Measurements from ENCODE around the gene MAT2B.
A peak's percentile ranks its signal among the peaks of the same experiment; 100 is the strongest.

The MAT2B gene

GRCh38 chr5:163509291-163509951 is 4.0 kb downstream of the MAT2B start:
- H3K27me3 ChIP-seq (ENCODE audit: low read length), result no peaks in the 10 kb centered on the region
- H3K9me2 ChIP-seq (replicated peaks; ENCODE audit: insufficient read depth, low read length), result no peaks in the 10 kb centered on the region
- H4K20me1 ChIP-seq (ENCODE audit: low read depth, low read length), result peaks cover 22% of the 10 kb centered on the region
- H3K36me3 ChIP-seq (ENCODE audit: low read length), result peaks cover 17% of the 10 kb centered on the region; the same call in 1 of the 2 replicates
- peak overlapping the region; percentile 84 for H3K4me2 ChIP-seq (ENCODE audit: low read depth, low read length, poor library complexity, severe bottlenecking)
- no peak overlapping the region for H2AFZ ChIP-seq (ENCODE audit: low read depth, low read length, severe bottlenecking)
- no peaks in the 10 kb centered on the region for H3F3A ChIP-seq (ENCODE audit: insufficient read depth)
- no peak overlapping the region for H3K4me3 ChIP-seq (ENCODE audit: insufficient read depth, low read length, poor library complexity, severe bottlenecking)
- H3K27ac ChIP-seq (ENCODE audit: low read depth, low read length), result no peak overlapping the region
- peak overlapping the region; percentile 10; the same call in 1 of the 2 replicates for H3K9ac ChIP-seq (ENCODE audit: low read length)
- no peaks in the 10 kb centered on the region for H3K9me3 ChIP-seq (ENCODE audit: insufficient read depth, low read length)
- no peak for TF ChIP-seq EZH2phosphoT487 (conservative IDR thresholded peaks at IDR 0.05; ENCODE audit: low read length)
- TF ChIP-seq, protein P1, sequence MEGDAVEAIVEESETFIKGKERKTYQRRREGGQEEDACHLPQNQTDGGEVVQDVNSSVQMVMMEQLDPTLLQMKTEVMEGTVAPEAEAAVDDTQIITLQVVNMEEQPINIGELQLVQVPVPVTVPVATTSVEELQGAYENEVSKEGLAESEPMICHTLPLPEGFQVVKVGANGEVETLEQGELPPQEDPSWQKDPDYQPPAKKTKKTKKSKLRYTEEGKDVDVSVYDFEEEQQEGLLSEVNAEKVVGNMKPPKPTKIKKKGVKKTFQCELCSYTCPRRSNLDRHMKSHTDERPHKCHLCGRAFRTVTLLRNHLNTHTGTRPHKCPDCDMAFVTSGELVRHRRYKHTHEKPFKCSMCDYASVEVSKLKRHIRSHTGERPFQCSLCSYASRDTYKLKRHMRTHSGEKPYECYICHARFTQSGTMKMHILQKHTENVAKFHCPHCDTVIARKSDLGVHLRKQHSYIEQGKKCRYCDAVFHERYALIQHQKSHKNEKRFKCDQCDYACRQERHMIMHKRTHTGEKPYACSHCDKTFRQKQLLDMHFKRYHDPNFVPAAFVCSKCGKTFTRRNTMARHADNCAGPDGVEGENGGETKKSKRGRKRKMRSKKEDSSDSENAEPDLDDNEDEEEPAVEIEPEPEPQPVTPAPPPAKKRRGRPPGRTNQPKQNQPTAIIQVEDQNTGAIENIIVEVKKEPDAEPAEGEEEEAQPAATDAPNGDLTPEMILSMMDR (IDR thresholded peaks at IDR 0.05; ENCODE audit: insufficient read depth, low read length, poor library complexity, severe bottlenecking), result no peak
- H3K79me2 ChIP-seq (ENCODE audit: insufficient read depth, low read length), result peaks cover 74% of the 10 kb centered on the region

DNA sequence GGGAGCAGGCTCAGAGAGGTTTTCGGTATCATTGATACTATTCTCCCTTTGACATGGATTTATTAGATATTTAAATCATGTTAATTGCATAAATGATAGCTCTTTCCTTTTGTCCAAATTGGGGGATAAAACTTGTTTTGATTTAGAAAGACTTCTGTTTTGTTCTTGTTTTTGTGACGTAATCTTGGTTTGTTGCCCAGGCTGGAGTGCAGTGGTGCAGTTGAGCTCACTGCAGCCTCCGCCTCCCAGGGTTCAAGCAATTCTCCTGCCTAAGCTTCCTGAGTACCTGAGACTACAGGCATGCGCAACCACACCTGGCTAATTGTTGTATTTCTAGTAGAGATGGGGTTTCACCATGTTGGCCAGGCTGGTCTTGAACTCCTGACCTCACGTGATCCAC is 7.1 kb downstream of the MAT2B start:
- no peak overlapping the region for H2AFZ ChIP-seq (ENCODE audit: low read depth, low read length, severe bottlenecking)
- H3K27ac ChIP-seq (ENCODE audit: low read depth, low read length), result no peak overlapping the region
- no peaks in the 10 kb centered on the region; the same call in 1 of the 2 replicates for H3F3A ChIP-seq (ENCODE audit: insufficient read depth)
- no peaks in the 10 kb centered on the region for H3K27me3 ChIP-seq (ENCODE audit: low read length)
- no peak overlapping the region for H3K9ac ChIP-seq (ENCODE audit: low read length)
- H3K79me2 ChIP-seq (ENCODE audit: insufficient read depth, low read length), result peaks cover 56% of the 10 kb centered on the region
- no peak overlapping the region for H3K4me2 ChIP-seq (ENCODE audit: low read depth, low read length, poor library complexity, severe bottlenecking)
- peaks cover 42% of the 10 kb centered on the region; the same call in 1 of the 2 replicates for H3K36me3 ChIP-seq (ENCODE audit: low read length)
- H3K9me2 ChIP-seq (replicated peaks; ENCODE audit: insufficient read depth, low read length), result no peaks in the 10 kb centered on the region
- no peak overlapping the region for H3K4me3 ChIP-seq (ENCODE audit: insufficient read depth, low read length, poor library complexity, severe bottlenecking)
- H3K9me3 ChIP-seq (ENCODE audit: insufficient read depth, low read length), result no peaks in the 10 kb centered on the region
- TF ChIP-seq, protein P1 (IDR thresholded peaks at IDR 0.05; ENCODE audit: insufficient read depth, low read length, poor library complexity, severe bottlenecking), result no peak
- TF ChIP-seq EZH2phosphoT487 (conservative IDR thresholded peaks at IDR 0.05; ENCODE audit: low read length), result no peak
- H4K20me1 ChIP-seq (ENCODE audit: low read depth, low read length), result peaks cover 8% of the 10 kb centered on the region; the same call in 1 of the 2 replicates

DNA sequence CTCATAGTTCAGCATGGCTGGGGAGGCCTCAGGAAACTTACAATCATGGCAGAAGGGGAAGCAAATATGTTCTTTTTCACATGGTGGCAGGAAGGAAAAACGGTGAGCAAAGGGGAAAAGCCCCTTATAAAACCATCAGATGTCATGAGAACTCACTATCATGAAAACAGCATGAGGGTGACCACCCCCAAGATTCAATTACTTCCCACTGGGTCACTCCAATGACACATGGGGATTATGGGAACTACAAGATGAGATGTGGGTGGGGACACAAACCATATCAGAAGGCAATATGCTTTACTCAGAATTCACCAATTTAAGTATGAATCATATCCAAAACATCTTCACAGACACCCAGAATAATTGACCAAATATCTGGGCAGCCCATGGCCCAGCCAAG is 19.7 kb downstream of the MAT2B start:
- Histone ChIP-seq H3K27me3 (ENCODE audit: low read length) (no peaks in the 10 kb centered on the region), H3F3A (ENCODE audit: insufficient read depth) (no peaks in the 10 kb centered on the region), H3K4me2 (ENCODE audit: low read depth, low read length, poor library complexity, severe bottlenecking) (no peak overlapping the region), H3K9me2 (replicated peaks; ENCODE audit: insufficient read depth, low read length) (no peaks in the 10 kb centered on the region), H4K20me1 (ENCODE audit: low read depth, low read length) (no peaks in the 10 kb centered on the region), H3K36me3 (ENCODE audit: low read length) (no peaks in the 10 kb centered on the region; the same call in 1 of the 2 replicates), H2AFZ (ENCODE audit: low read depth, low read length, severe bottlenecking) (no peak overlapping the region), H3K9me3 (ENCODE audit: insufficient read depth, low read length) (no peaks in the 10 kb centered on the region), H3K27ac (ENCODE audit: low read depth, low read length) (no peak overlapping the region), H3K9ac (ENCODE audit: low read length) (no peak overlapping the region), H3K79me2 (ENCODE audit: insufficient read depth, low read length) (no peaks in the 10 kb centered on the region), H3K4me3 (ENCODE audit: insufficient read depth, low read length, poor library complexity, severe bottlenecking) (no peak overlapping the region)
- TF ChIP-seq, protein P1 (IDR thresholded peaks at IDR 0.05; ENCODE audit: insufficient read depth, low read length, poor library complexity, severe bottlenecking), result no peak
- no peak for TF ChIP-seq EZH2phosphoT487 (conservative IDR thresholded peaks at IDR 0.05; ENCODE audit: low read length)

All from SU-DHL-6 (cell line).